GM21528 (cell line): ENCODE measurements around the gene KEL.

Experiments
- ATAC-seq: cut with Tn5 transposase; IDR thresholded peaks from one replicate; pipeline ENCODE4 v1.9.1; 2021; ENCODE audit warnings: mild to moderate bottlenecking, moderate library complexity; ENCODE audit not compliant: unreplicated experiment, low FRiP score

KEL gene

DNA sequence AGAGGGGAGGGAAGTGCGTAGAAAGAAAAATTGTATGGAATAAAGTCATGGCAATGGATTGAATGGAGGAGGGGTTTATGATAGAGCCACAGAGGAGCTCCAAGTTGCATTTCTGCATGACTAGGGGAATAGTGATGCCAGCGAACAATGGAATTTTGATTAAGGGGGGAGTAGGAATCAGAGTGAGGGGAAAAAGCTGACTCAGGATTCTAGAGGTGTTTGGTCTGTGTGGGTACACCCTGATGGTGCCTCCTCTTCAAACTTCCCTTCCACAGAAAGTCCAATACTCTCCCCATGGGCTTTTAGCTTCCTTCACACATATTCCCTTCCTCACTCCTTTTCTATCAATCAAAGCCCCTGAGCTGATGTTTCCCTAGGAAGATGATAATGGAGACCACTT, 1.8 kb upstream of the KEL start:
- ATAC-seq, result no peak

GRCh38 chr7:142962991-142963390, 828 bp upstream of the KEL start:
- no peak for ATAC-seq

DNA sequence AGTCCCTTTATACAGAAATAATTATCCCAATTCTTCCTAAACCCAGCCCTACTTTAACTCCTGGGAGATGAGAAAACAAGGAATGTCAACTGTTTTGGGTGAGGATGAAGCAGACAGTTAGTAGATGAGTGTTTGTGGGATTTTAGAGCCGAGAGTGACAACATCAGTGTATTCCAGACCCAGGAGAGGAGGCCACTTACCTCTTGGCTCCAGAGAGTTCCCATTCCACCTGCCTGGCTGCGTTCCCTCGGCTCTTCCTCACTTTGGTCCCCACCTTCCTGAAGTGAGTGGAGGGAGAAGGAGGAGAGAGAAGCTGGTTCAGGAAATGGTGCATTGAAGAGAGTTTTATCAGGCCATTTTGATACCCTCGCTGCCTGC, 579 bp downstream of the KEL start:
- ATAC-seq, result no peak

- ATAC-seq, result no peak
These were observed 1.1 kb downstream of the KEL start for GRCh38 chr7:142960955-142961512.

GRCh38 chr7:142959202-142959601, 3.0 kb downstream of the KEL start:
- ATAC-seq, result no peak

- ATAC-seq, result no peak
These were observed 4.4 kb downstream of the KEL start for GRCh38 chr7:142957723-142958122.

- no peak for ATAC-seq
These were observed 5.1 kb downstream of the KEL start for GRCh38 chr7:142956951-142957623.

GRCh38 chr7:142954680-142955268, 7.4 kb downstream of the KEL start:
- no peak for ATAC-seq

DNA sequence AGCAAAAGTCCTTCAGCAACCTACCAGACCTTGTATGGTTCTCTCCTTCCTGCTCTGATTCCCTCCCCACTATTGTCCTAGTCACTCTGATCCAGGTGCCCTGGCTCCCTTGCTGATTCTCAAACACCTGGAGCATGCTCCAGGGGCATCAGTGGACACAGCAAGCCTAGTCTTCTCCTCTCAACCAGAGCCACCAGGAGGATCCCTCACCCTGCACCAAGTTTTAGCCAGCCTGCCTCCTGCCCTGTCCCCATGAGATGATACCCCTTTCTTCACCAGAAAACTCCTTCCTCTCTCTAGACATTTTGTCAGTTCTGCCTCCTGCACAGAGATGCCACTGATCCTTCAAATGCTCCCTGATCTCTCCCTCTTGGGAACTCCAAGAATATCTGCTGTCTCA, 11.9 kb downstream of the KEL start:
- no peak for ATAC-seq

GRCh38 chr7:142948603-142949002, 13.6 kb downstream of the KEL start:
- no peak for ATAC-seq

DNA sequence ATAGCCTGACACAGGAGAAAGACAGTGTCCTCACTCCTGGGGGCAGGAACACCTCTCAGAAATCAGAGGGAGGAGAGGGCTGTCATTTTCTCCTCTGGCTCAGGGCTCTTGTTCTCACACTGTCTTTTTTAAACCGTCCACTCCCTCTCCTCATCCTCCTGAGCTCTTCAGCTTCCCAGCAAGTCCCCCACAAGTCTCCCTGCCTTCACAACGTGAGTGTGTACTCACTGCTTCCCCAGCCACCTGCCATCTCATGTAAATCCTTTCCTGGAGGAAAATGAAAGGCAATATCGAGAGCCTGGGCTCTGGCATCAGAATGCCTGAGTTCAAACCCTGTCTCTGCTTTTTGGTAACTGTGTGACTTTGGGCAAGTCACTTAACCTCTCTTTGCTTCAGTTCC, 17.2 kb downstream of the KEL start:
- ATAC-seq, result no peak

- no peak for ATAC-seq
These were observed 18.4 kb downstream of the KEL start for GRCh38 chr7:142943706-142944268.

DNA sequence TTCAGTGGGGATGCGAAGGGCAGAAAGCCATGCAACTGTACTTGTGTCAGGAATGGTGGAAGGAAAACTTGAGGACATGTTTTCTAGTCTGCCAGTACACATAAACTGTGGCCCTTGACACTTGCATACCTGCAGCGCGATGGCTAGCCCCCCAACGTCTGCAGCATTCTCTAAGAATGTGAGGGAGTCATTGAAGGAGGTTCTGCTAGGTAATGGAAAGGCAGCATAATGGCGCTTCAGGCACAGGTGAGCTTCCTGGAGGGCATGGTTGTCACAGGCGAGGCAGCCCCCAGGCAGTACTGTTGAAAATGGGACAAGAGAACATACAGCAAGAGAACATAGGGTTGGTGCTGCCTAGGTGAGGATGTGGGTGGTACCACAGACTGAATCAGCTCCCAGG, 19.4 kb downstream of the KEL start:
- ATAC-seq, result no peak

DNA sequence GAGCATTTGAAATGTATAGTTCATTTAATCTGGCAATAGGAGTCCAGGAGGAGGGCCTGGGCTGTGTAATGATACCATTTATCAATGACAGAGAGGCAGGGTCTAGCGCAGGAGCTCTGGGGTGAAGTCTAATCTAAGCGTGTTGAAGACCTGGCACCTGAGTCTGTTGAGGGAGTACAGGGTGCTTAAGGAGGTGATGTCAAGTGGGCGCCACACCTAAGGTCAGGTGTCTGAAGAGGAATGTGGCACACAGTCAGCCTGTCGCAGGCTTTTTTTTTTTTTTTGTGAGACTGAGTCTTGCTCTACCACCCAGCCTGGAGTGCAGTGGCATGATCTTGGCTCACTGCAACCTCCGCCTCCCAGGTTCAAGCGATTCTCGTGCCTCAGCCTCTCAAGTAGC, 20.6 kb downstream of the KEL start:
- no peak for ATAC-seq

DNA sequence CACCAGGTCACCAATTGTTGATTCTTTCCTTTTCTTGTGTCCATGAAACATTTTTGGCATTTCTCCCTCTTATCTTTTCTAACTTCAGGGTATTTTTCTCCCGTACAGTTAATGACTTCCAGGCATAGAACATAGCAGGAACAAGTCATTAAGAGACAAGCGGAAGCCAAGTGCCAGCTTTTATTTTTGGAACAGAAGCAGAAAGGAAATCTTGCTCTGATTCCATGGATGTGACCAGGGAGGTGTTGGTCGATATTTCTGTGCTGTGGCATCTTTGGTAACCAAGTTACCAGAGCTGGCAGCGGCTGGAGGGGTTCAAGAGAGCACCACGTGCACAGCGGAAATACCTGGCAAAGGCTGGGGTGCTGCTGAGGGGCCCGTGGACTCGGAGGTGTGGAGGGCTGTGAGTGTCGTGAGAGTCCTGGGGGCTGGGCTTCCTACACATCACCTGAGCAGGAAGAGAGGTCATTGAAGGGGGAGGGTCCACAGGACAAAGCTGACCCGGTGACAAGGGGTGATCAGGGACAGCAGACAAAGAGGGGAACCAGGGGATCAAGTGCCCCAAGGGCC, 21.1 kb downstream of the KEL start:
- no peak for ATAC-seq

GRCh38 chr7:142939226-142939910, 22.8 kb downstream of the KEL start, which contains the start of gene LLCFC1:
Gene LLCFC1, plus strand, starts transcription at chr7:142939484. Its CDS starts 138 bp downstream, at chr7:142939622.
- ATAC-seq, result no peak

- ATAC-seq, result no peak
These were observed 23.6 kb downstream of the KEL start for GRCh38 chr7:142938611-142939010.

GRCh38 chr7:142935941-142936565, 26.1 kb downstream of the KEL start:
- no peak for ATAC-seq

GRCh38 chr7:142934056-142934455, 28.1 kb downstream of the KEL start:
- no peak for ATAC-seq

DNA sequence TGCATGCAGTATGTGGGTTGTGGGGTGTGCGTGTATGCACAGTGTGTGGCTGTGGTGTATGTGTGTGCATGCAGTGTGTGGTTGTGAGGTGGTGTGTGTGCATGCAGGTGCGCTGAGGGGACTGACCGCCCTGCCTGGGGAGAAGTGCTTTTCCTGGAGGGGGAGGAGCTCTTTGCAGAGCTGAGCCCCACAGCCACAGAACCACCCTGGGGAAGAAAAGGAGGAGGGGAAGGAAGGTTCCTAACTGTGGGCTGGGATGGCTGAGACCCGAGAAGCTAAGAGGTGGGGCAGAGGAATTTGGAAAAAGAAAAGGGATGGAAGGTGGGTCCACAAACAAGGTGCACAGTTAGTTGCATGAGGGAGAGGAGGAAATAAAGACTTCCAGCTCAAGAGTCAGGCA, 28.5 kb downstream of the KEL start, which contains the start of gene TRPV5:
Gene TRPV5 (minus strand): TSS at position 123 of the 400 bp plus-strand sequence. CDS start 287 bp downstream, outside the sequence.
- no peak for ATAC-seq
